Ovary (tissue), 9 donors: ENCODE measurements around the gene ARMC2. TPM values are rescaled to one million over a fixed set of nuclear protein-coding genes. Genes with fewer than 3 reads are reported as not detected.
"Not testable (repeated sequence)": the region's sequence is repeated elsewhere in the genome, so short reads cannot be mapped to it uniquely, and the experiment has no call there.

ENCODE experiments used
- DNase-seq, 5 donors: peaks; one replicate each; pipeline ENCODE4 v3.0.0-alpha.2; 2019 to 2020
- H3K27ac ChIP-seq, 2 donors: fragments of 200-600 bp; one replicate each; pipeline versions ENCODE4 v1.5.1 to v1.8.0; 2019 to 2022
- H3K27me3 ChIP-seq: fragments of 200-600 bp; one replicate; pipeline ENCODE4 v1.8.0; 2022
- H3K36me3 ChIP-seq: fragments of 200-600 bp; sonication (generic); one replicate; pipeline ENCODE4 v1.5.1; 2019
- H3K4me1 ChIP-seq: one replicate; pipeline ENCODE4 v1.8.1; 2013; ENCODE audit warnings: mild to moderate bottlenecking, moderate library complexity; ENCODE audit not compliant: insufficient read depth
- H3K4me3 ChIP-seq: fragments of 200-600 bp; sonication (generic); one replicate; pipeline ENCODE4 v1.5.1; 2017
- H3K9me3 ChIP-seq, 2 donors: fragments of 200-600 bp in 1 of 2; sonication (generic) in 1 of 2; one replicate each; pipeline versions ENCODE4 v1.5.1 to v1.8.1; 2013 to 2019; ENCODE audit warnings: mild to moderate bottlenecking in 1 of 2, moderate library complexity in 1 of 2
- EP300 ChIP-seq: sonication (generic); formaldehyde crosslinking; IDR thresholded peaks from one replicate; pipeline ENCODE4 v1.6.1; 2017; ENCODE audit warnings: antibody characterized with exemption
- POLR2A ChIP-seq: fragments of 450-650 bp; IDR thresholded peaks from one replicate; pipeline ENCODE4 v1.6.1; 2017; ENCODE audit warnings: antibody characterized with exemption, mild to moderate bottlenecking, moderate library complexity
- WGBS, 3 donors: extraction: QIAGEN DNeasy Blood & Tissue Kit in 1 of 3; methylation state at CpG; one replicate each; pipeline versions ENCODE4 v1.1.5 to v1.1.7; 2013 to 2017; 5-methylcytosine and 5-hydroxymethylcytosine counted together
- intact Hi-C, 4 donors: fragments of 100-400 bp; cut with DNase I; formaldehyde crosslinking; loops; one replicate each; pipeline versions ENCODE4 v1.11.0 to v1.15.1; 2022 to 2023
- polyA plus RNA-seq, 2 donors: library from polyadenylated mRNA; stranded (reverse); fragments of 200-250 nt in 1 of 2; fragments of 350-450 nt in 1 of 2; fragmentation: Illumina TruSeq in 1 of 2; extraction: RNeasy Lipid Tissue Mini Kit (QIAGEN cat#74804) in 1 of 2; gene quantifications; one replicate each; pipeline ENCODE4 v1.2.3, GENCODE V29; 2013 to 2014
- total RNA-seq, 7 donors: library from RNA; depleted of rRNA in 2 of 7; stranded (reverse); fragments of >200 nt in 2 of 7; fragmentation: NEBNext Ultra II Directional in 3 of 7; extraction: Animal tissue kit (Norgen Biotek cat#: 25700) in 3 of 7; gene quantifications; one replicate each; pipeline versions ENCODE4 v1.1.0 to v1.2.4, GENCODE V29; 2016 to 2023
- TF ChIP-seq, protein P1 (sequence below), 3 donors: fragments of 450-650 bp in 2 of 3; fragments of 200-600 bp in 1 of 3; IDR thresholded peaks; one replicate each; pipeline versions ENCODE4 v1.5.1 to v1.8.0; 2016 to 2022; ENCODE audit warnings: antibody characterized with exemption in 3 of 3, mild to moderate bottlenecking in 1 of 3
- donor health status: DM: no; HTN: no; CAD: no; lungs with moderate emphysema.
- donor health status: DM: no; HTN: no; CAD: no.
- donor health status: Bipolar disorder and iron deficiency.
- donor health status: DM: yes; HTN: yes; CAD: no.
- donor health status: DM: no; HTN: no; CAD: no.
- donor health status: DM: yes; HTN: yes; CAD: no.

ARMC2 gene
- total and polyA plus RNA-seq, 9 donors: 3.2 to 14.7 (median 9.2) TPM

DNA sequence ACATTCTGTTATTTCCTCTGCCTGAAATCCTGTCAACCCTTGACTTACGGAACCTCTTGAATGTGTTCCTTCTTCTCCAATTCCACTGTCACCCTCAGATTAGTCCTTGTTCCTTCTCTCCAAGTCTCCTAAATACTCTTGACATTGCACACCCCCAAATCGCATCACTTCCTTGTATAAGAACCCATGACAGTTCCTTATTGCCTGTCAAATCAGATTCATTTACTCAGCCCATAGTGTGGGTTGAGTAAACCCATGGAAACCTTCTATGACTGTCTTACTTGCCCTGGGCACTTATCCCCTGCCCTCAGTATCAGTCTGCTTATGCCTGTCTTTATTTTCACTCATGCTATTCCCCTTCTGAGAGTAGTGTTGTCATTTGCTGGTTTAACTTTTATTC, 40.5 kb downstream of the ARMC2 start:
- intact Hi-C loops: no loop called here
- no peak overlapping the region for H3K4me3 ChIP-seq
- H3K27ac ChIP-seq: no peak overlapping the region
- WGBS, 3 donors: 95 to 96% (median 95%) methylated on average over 2 of the region's 2 CpGs
- DNase-seq: no peak
- H3K36me3 ChIP-seq: no peaks in the 10 kb centered on the region
- no peaks in the 10 kb centered on the region for H3K9me3 ChIP-seq
- no peak for TF ChIP-seq EP300
- no peak for TF ChIP-seq POLR2A
- TF ChIP-seq, protein P1, sequence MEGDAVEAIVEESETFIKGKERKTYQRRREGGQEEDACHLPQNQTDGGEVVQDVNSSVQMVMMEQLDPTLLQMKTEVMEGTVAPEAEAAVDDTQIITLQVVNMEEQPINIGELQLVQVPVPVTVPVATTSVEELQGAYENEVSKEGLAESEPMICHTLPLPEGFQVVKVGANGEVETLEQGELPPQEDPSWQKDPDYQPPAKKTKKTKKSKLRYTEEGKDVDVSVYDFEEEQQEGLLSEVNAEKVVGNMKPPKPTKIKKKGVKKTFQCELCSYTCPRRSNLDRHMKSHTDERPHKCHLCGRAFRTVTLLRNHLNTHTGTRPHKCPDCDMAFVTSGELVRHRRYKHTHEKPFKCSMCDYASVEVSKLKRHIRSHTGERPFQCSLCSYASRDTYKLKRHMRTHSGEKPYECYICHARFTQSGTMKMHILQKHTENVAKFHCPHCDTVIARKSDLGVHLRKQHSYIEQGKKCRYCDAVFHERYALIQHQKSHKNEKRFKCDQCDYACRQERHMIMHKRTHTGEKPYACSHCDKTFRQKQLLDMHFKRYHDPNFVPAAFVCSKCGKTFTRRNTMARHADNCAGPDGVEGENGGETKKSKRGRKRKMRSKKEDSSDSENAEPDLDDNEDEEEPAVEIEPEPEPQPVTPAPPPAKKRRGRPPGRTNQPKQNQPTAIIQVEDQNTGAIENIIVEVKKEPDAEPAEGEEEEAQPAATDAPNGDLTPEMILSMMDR (IDR thresholded peaks at IDR 0.05): no peak
- H3K27me3 ChIP-seq: no peaks in the 10 kb centered on the region
- peaks cover 2% of the 10 kb centered on the region for H3K4me1 ChIP-seq

DNA sequence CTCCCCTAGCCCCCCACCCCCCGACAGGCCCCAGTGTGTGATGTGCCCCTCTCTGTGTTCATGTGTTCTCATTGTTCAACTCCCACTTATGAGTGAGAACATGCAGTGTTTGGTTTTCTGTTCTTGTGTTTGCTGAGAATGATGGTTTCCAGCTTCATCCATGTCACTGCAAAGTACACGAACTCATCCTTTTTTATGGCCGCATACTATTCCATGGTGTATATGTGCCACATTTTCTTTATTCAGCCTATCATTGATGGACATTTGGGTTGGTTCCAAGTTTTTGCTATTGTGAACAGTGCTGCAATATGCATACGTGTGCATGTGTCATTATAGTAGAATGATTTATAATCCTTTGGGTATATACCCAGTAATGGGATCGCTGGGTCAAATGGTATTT, 42.7 kb downstream of the ARMC2 start:
- WGBS, 3 donors: 94 to 97% (median 95%) methylated on average over 5 of the region's 5 CpGs
- H3K9me3 ChIP-seq, H3K36me3 ChIP-seq, H3K27ac ChIP-seq, H3K27me3 ChIP-seq, H3K4me1 ChIP-seq, H3K4me3 ChIP-seq, DNase-seq: not testable (repeated sequence)
- intact Hi-C loops: loop anchor here (5.0 kb wide), 1 partner anchor 349 kb away; no protein-coding TSS in a partner anchor

DNA sequence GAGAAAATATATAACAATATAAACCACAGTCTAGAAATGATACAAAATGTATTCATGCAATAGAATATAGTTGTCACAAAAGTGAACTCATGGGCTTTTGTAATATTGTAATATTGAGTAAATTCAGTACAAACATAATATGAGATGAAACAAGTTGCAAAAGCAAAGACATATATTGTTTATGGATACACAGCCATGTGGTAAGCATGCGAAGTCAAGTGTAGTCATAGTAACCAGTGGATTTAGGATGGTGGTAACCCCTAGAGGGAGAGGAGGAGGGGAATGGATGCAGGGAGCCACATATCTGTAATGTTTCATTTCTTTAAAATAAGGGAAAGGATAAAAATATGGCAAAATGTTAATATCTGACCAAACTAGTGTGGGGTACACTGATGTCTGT, 47.3 kb downstream of the ARMC2 start:
- Histone ChIP-seq H3K9me3 (no peaks in the 10 kb centered on the region), H3K4me3 (no peak overlapping the region), H3K27me3 (no peaks in the 10 kb centered on the region), H3K36me3 (no peaks in the 10 kb centered on the region), H3K4me1 (peaks cover 2% of the 10 kb centered on the region), H3K27ac (no peak overlapping the region)
- 90 to 94% (median 92%) methylated on average over 1 of the region's 1 CpG for WGBS, 3 donors
- DNase-seq: no peak
- TF ChIP-seq EP300: no peak
- intact Hi-C loops: no loop called here

DNA sequence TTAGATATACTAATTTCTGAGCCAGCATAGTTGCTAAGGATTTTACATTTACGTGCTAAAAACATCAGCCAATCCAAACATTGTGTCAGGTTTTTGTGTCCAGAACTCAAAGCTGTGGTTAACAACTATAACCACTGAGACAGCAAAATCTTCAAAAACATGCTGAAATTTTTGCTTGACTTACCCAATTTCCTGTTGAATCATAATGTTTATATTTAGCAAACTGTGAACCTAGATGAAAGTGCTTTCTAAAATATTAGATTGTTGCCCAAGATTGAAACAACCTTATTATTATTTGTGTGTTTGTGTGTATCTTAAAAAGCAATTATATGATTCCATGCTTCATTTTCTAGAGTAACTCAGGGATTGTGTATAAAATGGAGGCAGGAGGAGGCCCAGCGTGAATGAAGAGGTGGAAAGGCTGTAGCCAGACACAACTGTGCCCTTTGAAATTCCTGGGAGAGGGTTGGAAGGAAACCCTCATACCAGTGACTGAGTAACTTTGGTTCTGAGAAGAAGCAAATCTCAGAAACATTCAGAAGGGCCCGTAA, 48.0 kb downstream of the ARMC2 start:
- Histone ChIP-seq H3K36me3 (no peaks in the 10 kb centered on the region), H3K27me3 (no peaks in the 10 kb centered on the region), H3K4me1 (peaks cover 2% of the 10 kb centered on the region), H3K4me3 (no peak overlapping the region), H3K9me3 (no peaks in the 10 kb centered on the region), H3K27ac (no peak overlapping the region)
- intact Hi-C loops: no loop called here
- TF ChIP-seq, protein P1 (IDR thresholded peaks at IDR 0.05): no peak
- TF ChIP-seq POLR2A (no peak), EP300 (no peak)
- 48 to 62% (median 54%) methylated on average over 3 of the region's 3 CpGs for WGBS, 3 donors
- no peak for DNase-seq

DNA sequence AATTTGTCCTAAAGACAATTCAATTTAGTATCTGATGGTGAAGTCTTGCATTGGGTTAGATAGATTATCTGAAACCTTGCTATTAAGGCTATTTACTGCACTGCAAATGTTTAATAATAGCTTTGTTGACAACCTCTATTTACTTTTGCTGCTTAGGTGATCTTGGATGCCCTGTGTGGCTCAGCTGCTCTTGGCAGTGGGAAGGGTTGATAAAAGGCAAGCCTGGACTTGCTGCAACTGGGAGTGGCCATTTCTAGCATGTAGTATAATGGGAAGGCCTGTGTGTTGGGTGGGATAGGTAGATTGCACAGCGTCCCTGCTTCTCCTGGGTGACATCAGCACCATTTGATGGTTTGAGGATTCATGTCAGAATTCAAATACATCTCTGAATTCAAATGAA, 49.1 kb downstream of the ARMC2 start:
- H3K36me3 ChIP-seq: no peaks in the 10 kb centered on the region
- no peaks in the 10 kb centered on the region for H3K27me3 ChIP-seq
- no peak overlapping the region for H3K27ac ChIP-seq
- H3K4me3 ChIP-seq: no peak overlapping the region
- intact Hi-C loops: no loop called here
- WGBS, 3 donors: 80 to 93% (median 84%) methylated on average over 1 of the region's 1 CpG
- peaks cover 2% of the 10 kb centered on the region for H3K4me1 ChIP-seq
- no peaks in the 10 kb centered on the region for H3K9me3 ChIP-seq
- TF ChIP-seq EP300 (no peak), POLR2A (no peak)
- TF ChIP-seq, protein P1 (IDR thresholded peaks at IDR 0.05): no peak
- DNase-seq: no peak
